Cardiac muscle cell (in vitro differentiated cells and primary cell): ENCODE measurements around the gene MUC21. TPM values are rescaled to one million over a fixed set of nuclear protein-coding genes. Genes with fewer than 3 reads are reported as not detected.

Source experiments
- DNase-seq, 2 donors: peaks; one replicate each; pipeline versions ENCODE4 v3.0.0 to v3.0.0-alpha.2; 2010 to 2017; ENCODE audit warnings: low read depth in 1 of 2, low spot score in 1 of 2
- H3K27ac ChIP-seq: fragments of 200-600 bp; sonication (generic); 2 replicates; pipeline ENCODE4 v1.5.1; 2016
- H3K27me3 ChIP-seq: fragments of 200-600 bp; sonication (generic); 2 replicates; pipeline ENCODE4 v1.6.0; 2016; ENCODE audit warnings: control low read depth
- H3K36me3 ChIP-seq: fragments of 200-600 bp; sonication (generic); 2 replicates; pipeline ENCODE4 v1.5.1; 2016; ENCODE audit warnings: control low read depth
- H3K4me1 ChIP-seq: fragments of 200-600 bp; sonication (generic); 2 replicates; pipeline ENCODE4 v1.8.1; 2017; ENCODE audit warnings: low read depth, mild to moderate bottlenecking, mixed run types
- H3K4me3 ChIP-seq: fragments of 200-600 bp; sonication (generic); 2 replicates; pipeline ENCODE4 v1.5.1; 2016; ENCODE audit warnings: mild to moderate bottlenecking
- H3K9me3 ChIP-seq: fragments of 200-600 bp; sonication (generic); 2 replicates; pipeline ENCODE4 v1.5.1; 2017; ENCODE audit warnings: low read depth, mild to moderate bottlenecking, control low read depth
- CTCF ChIP-seq: IDR thresholded peaks from 2 replicates; pipeline ENCODE4 v1.5.1; 2012; ENCODE audit warnings: low read depth, mild to moderate bottlenecking, low read length
- polyA plus RNA-seq: library from polyadenylated mRNA; unstranded; fragments of >200 nt; fragmentation: Nextera tagmentation; extraction: Ambion mirVana; gene quantifications from 2 replicates; pipeline ENCODE4 v1.2.1, GENCODE V29; 2016
- total RNA-seq: library from RNA; depleted of rRNA; stranded (reverse); fragments of >200 nt; gene quantifications from 2 replicates; pipeline ENCODE4 v1.2.3, GENCODE V29; 2016

MUC21 gene
- total and polyA plus RNA-seq, 2 experiments from 2014 or later = not detected

- Histone ChIP-seq H3K4me3 (no peak overlapping the region), H3K27ac (no peak overlapping the region), H3K4me1 (no peaks in the 10 kb centered on the region), H3K36me3 (no peaks in the 10 kb centered on the region), H3K27me3 (no peaks in the 10 kb centered on the region), H3K9me3 (no peaks in the 10 kb centered on the region)
- no peak for TF ChIP-seq CTCF
- DNase-seq = no peak
Measured at GRCh38 chr6:31025595-31025994, 42.1 kb downstream of the MUC21 start.

GRCh38 chr6:31031095-31031494 lies 47.6 kb downstream of the MUC21 start:
- H3K27ac ChIP-seq = no peak overlapping the region
- no peaks in the 10 kb centered on the region for H3K9me3 ChIP-seq
- no peaks in the 10 kb centered on the region for H3K4me1 ChIP-seq
- H3K36me3 ChIP-seq = no peaks in the 10 kb centered on the region
- H3K4me3 ChIP-seq = no peak overlapping the region
- no peak for DNase-seq
- TF ChIP-seq CTCF = no peak
- no peaks in the 10 kb centered on the region for H3K27me3 ChIP-seq

- Histone ChIP-seq H3K36me3 (no peaks in the 10 kb centered on the region), H3K9me3 (no peaks in the 10 kb centered on the region), H3K27me3 (no peaks in the 10 kb centered on the region), H3K4me3 (no peak overlapping the region), H3K4me1 (no peaks in the 10 kb centered on the region), H3K27ac (no peak overlapping the region)
- DNase-seq = no peak
- TF ChIP-seq CTCF = no peak
Measured at GRCh38 chr6:31033075-31033474, 49.6 kb downstream of the MUC21 start.

GRCh38 chr6:31035862-31036497 lies 52.5 kb downstream of the MUC21 start:
- no peak overlapping the region for H3K27ac ChIP-seq
- peak in 1 of 2 donors; percentile 21 for DNase-seq
- no peaks in the 10 kb centered on the region for H3K27me3 ChIP-seq
- no peaks in the 10 kb centered on the region for H3K9me3 ChIP-seq
- H3K4me3 ChIP-seq = no peak overlapping the region
- TF ChIP-seq CTCF = no peak
- no peaks in the 10 kb centered on the region for H3K36me3 ChIP-seq
- no peaks in the 10 kb centered on the region for H3K4me1 ChIP-seq

- no peak for TF ChIP-seq CTCF
- Histone ChIP-seq H3K4me1 (no peaks in the 10 kb centered on the region), H3K27ac (no peak overlapping the region), H3K9me3 (no peaks in the 10 kb centered on the region), H3K36me3 (no peaks in the 10 kb centered on the region), H3K27me3 (no peaks in the 10 kb centered on the region), H3K4me3 (no peak overlapping the region)
- no peak for DNase-seq
Measured at GRCh38 chr6:31037169-31037568, 53.7 kb downstream of the MUC21 start.
